Left renal pelvis (tissue), 4 donors: ENCODE measurements around the gene AGRN. TPM values are rescaled to one million over a fixed set of nuclear protein-coding genes. Genes with fewer than 3 reads are reported as not detected.
"Not testable (repeated sequence)": the region's sequence is repeated elsewhere in the genome, so short reads cannot be mapped to it uniquely, and the experiment has no call there.

Experiments used
- DNase-seq, 4 donors: peaks; one replicate each; pipeline ENCODE4 v3.0.0-alpha.2; 2013; ENCODE audit warnings: low read depth in 4 of 4, low spot score in 3 of 4
- polyA plus RNA-seq, 4 donors: library from polyadenylated mRNA; unstranded; fragments of 120-200 nt; gene quantifications; one replicate each; pipeline ENCODE4 v1.2.1, GENCODE V29; 2013; ENCODE audit not compliant: insufficient read length in 4 of 4

AGRN gene
- polyA plus RNA-seq, 4 donors = 60.6 to 306 (median 204) TPM

GRCh38 chr1:981491-981954 is 38.4 kb upstream of the AGRN start:
- DNase-seq = no peak

GRCh38 chr1:981955-982558 is 37.9 kb upstream of the AGRN start, which contains the start of gene PERM1:
PERM1 (minus strand) TSS chr1:982093; CDS start chr1:981029, 1,064 bp downstream.
- no peak for DNase-seq

- DNase-seq = no peak
Observed at GRCh38 chr1:982765-983436, 37.0 kb upstream of the AGRN start.

GRCh38 chr1:983798-984475 is 36.0 kb upstream of the AGRN start:
- DNase-seq = no peak

GRCh38 chr1:984476-984814 is 35.5 kb upstream of the AGRN start:
- DNase-seq = no peak

GRCh38 chr1:985126-985525 is 34.8 kb upstream of the AGRN start:
- no peak for DNase-seq

- DNase-seq = not testable (repeated sequence)
Observed at GRCh38 chr1:988061-988460, 31.9 kb upstream of the AGRN start.

- not testable (repeated sequence) for DNase-seq
Observed at GRCh38 chr1:991275-991674, 28.6 kb upstream of the AGRN start.

GRCh38 chr1:991895-992294 is 28.0 kb upstream of the AGRN start:
- no peak for DNase-seq

- no peak for DNase-seq
Observed at GRCh38 chr1:992362-992761, 27.6 kb upstream of the AGRN start.

- no peak for DNase-seq
Observed at GRCh38 chr1:993379-993995, 26.4 kb upstream of the AGRN start.

GRCh38 chr1:994546-994945 is 25.4 kb upstream of the AGRN start:
- DNase-seq = not testable (repeated sequence)

GRCh38 chr1:995665-996633 is 24.0 kb upstream of the AGRN start:
- DNase-seq = no peak

GRCh38 chr1:996851-997712 is 22.8 kb upstream of the AGRN start:
- no peak for DNase-seq

- no peak for DNase-seq
Observed at GRCh38 chr1:997713-997992, 22.3 kb upstream of the AGRN start.

- no peak for DNase-seq
Observed at GRCh38 chr1:997993-998744, 21.8 kb upstream of the AGRN start.

GRCh38 chr1:998745-998994 is 21.2 kb upstream of the AGRN start:
- DNase-seq = no peak

- DNase-seq = no peak
Observed at GRCh38 chr1:998995-999724, 20.8 kb upstream of the AGRN start.
